Measurements from ENCODE around the gene SP5.
"Not testable (repeated sequence)": the region's sequence is repeated elsewhere in the genome, so short reads cannot be mapped to it uniquely, and the experiment has no call there.

SP5 gene

GRCh38 chr2:170711774-170712652, 3.1 kb upstream of the SP5 start:
- DNase-seq, result peak; percentile 75

GRCh38 chr2:170712653-170713542, 2.2 kb upstream of the SP5 start:
- no peak for DNase-seq

DNA sequence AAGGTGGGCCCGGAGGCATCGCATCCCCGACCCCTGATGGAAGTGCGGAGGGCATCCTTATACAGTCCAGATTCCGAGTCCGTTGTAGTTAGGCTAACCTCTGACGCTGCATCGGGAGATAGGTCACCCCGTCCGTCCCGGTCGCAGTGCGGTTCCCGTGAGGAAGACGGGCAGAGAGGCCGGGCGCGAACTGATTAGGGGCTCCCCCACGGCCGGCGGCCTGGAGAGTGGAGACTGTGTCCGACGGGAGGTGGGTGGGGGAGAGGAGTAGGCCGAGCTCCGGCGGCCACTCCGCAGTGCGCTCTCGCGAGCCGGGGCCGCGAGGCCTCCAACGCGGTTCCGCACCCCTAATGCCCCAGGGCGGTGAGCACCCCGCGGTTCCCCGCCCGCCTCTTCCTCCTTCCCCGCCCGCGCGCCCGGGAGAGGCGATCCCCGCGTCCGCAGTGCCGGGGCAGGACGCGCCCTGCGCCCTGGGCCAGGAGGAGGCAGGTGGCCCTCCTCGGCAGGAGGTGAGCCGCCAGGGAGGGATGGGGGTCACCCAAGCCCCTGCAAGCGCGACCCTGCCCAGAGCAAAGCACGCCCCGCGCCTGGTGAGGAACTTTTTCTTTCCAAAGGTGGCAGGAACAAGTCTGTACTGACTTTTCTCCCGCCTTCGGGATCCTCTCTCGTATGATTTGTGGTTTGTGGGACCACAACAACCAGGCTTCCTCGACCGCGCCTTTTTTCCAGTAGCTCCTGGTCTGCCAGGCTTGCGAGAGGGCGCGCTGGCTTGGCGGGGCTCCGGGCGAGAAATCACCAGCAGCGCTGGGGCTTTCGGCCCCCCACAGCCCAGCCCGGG, 1.4 kb upstream of the SP5 start:
- no peak for DNase-seq

DNA sequence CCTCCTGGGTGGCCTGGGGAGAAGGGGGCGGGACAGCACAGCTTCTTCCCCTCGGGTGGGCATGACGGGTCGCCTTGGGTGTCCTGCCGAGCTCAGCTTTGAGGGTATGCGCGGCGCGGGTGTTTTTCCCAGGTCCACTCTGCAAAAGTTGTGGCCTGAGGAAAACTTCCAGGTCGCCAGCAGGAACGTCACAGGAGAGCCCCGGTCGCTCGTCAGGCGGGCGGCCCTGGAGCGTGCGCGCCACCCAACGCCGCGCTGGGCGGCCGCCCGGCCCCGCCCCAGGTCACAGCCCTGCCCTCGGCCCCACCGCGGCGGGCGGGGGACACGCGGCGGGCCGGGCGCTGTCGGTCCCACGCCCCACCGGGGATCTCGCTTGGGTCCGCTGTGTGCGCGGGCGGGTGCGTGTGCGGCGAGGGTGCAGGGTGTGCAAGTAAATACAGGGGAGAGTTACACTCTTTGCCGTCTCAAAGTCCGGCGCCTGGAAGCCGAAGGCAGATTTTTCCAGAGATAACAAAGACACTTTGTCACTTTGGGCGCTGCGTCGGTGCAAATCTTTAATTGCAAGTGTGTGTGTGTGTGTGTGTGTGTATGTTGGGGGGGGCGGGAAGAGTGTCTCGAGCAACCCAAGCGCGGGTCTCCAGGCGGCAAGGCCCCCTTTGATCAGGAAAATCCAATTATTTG, 616 bp upstream of the SP5 start:
- peak; percentile 30 for DNase-seq

DNA sequence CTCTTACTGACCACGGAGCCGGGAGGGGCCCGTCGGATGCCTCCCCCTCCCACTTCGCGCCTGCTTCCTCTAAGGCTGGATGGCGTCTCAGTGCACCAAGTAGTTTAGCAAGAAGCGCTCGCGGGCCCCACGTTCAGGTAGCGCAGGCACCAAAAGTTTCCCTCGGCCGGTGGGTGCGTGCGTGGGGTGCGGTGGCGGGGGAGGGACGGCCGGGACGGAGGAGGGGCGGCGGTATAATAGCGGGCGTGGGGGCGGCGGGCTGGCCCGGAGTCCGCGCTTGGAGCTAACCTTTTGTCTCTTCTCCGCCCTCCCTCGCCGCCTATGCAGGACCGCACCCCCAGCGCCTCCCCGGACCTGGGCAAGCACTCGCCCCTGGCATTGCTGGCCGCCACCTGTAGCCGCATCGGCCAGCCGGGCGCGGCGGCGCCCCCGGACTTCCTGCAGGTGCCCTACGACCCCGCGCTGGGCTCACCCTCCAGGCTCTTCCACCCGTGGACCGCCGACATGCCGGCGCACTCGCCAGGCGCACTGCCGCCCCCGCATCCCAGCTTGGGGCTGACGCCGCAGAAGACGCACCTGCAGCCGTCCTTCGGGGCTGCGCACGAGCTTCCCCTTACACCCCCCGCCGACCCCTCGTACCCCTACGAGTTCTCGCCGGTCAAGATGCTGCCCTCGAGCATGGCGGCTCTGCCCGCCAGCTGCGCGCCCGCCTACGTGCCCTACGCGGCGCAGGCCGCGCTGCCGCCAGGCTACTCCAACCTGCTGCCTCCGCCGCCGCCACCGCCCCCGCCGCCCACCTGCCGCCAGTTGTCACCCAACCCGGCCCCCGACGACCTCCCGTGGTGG, 1.0 kb downstream of the SP5 start:
- peak; percentile 48 for DNase-seq

DNA sequence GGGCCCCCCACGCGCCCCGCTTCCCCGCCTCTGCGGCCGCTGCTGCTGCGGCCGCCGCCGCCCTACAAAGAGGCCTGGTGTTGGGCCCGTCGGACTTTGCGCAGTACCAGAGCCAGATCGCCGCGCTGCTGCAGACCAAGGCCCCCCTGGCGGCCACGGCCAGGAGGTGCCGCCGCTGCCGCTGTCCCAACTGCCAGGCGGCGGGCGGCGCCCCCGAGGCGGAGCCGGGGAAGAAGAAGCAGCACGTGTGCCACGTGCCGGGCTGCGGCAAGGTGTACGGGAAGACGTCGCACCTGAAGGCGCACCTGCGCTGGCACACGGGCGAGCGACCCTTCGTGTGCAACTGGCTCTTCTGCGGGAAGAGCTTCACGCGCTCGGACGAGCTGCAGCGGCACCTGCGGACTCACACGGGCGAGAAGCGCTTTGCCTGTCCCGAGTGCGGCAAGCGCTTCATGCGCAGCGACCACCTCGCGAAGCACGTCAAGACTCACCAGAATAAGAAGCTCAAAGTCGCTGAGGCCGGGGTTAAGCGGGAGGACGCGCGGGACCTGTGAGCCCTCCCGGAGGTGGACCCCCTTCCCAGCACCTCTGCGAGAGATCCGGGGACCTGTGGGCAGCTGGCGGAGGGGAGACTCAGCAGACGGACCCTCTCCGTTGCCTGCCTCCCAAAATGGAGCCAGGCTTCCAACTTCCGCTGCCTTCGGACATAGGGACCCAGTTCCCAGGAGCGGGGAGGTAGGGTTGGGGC, 1.9 kb downstream of the SP5 start:
- DNase-seq, result peak; percentile 42

DNA sequence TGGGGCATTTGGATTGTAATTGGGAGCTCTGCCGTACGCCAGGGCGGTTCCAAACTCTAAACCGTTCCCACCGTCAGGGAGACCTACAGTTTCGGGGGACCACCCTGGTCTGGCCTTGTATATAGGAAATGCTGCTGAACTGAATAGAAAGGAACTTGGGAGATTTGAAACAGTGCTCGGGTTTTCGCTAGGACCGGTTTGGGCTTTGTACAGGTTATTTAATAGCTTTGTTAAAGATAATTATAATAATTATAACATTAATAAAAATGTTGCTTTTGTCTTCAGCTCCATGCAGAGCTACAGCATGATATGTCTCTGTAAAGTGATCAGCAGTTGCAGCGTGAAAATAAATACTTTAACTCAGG, 2.4 kb downstream of the SP5 start:
- DNase-seq, result no peak

DNA sequence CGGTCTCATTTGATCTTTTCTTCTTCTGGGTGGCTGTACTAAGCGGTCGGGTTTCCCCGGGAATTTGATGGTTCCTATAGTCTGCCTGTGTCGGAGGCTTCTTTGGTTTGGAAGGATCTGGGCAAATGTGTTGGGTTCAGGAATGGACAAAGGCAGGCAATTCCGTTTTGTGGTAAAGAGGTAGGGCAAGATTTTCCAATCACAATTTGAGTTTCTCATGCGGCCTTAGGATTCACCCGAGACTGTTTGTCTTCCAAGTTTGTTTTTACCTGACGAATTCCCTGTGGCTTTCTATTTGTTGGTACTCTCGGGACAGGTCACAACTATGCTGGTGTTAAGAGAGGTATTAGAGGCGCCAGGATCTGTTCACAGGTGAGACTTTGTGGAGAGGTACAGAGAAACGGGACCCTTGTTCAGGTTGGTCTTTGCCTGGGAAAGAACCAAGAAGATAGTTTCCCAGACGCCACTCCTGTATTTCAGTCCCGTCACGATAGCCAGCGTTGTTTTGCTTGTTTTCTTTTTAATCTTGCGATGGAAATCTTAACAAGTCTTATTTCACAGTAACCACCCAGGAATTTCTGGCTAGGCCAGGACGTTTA, 3.0 kb downstream of the SP5 start:
- no peak for DNase-seq

DNA sequence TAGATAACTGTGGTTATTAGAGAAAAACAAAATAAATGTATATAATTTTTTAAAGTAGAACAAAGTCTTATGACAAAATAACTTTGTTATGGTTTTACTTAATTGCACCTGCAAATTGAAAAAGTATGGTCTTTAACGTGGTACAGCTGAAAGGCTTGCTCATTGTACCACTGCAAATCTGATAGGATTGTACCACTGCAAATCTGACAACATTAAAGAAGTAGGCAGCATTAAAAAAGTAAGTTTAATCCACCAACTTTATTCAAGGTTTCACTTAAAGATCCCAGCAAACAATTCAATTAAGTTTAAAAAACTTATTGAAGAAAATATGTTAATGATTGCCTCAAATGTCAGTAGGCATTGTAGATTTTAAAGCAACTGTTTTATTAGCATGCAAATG, 4.7 kb downstream of the SP5 start:
- no peak for DNase-seq

- DNase-seq, result no peak
Observed at GRCh38 chr2:170721678-170722077, 6.5 kb downstream of the SP5 start.

- no peak for DNase-seq
Observed at GRCh38 chr2:170722301-170722700, 7.2 kb downstream of the SP5 start.

GRCh38 chr2:170723446-170723958, 8.4 kb downstream of the SP5 start:
- no peak for DNase-seq

DNA sequence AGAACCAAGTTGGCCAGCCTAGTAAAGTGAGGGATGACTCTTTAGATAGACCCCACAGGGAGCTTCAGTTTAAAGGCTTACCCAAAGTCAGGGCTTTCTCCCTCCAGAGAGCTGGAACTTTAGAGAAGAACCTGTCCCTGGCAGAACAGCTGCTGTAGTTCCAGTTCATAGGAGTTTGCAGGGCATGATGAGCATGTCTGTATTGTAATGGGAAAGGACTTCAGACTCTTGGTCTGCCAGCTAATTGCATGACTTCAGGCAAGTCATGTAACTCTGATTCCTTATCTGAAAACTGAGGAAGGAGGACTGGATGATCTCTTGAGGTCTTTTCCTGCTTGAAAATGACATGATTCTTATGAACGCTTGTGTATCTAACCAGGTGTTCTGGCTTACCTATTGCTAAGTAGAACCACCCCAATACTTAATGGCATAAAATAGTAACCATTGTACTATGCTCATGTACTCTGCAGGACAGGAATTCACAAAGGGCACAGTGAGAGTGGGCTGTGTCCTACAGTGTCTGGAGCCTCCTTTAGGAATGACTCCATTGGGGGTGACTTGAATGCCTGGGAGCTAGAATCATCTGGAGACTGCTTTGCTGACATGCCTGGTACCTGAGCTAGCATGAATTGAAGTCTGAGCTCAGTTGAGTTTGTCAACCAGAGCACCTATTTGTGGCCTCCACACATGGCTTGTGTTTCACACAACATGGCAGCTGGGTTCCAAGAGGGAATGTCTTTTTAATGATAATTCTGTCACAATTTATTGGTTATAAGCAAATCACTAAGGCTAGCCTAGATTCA, 18.9 kb downstream of the SP5 start:
- DNase-seq, result no peak

DNA sequence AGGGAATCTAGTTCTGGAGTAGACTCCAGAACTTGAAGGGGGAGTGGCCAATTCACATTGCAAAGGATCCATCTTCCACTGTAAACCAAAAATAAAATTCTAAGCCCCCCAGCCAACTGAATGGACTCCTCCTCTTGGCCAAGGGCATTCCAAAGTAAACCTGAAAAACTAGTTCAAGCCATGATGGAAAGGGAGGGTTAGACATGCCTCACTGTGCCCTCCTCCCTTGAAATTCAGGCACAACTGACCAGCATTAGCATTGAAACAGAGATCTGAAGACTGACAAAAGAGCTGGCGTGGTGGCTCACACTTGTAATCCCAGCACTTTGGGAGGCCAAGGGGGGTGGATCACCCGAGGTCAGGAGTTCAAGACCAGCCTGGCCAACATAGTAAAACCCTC, 19.5 kb downstream of the SP5 start:
- not testable (repeated sequence) for DNase-seq

- DNase-seq, result no peak
Observed at GRCh38 chr2:170736628-170737027, 21.5 kb downstream of the SP5 start.

DNA sequence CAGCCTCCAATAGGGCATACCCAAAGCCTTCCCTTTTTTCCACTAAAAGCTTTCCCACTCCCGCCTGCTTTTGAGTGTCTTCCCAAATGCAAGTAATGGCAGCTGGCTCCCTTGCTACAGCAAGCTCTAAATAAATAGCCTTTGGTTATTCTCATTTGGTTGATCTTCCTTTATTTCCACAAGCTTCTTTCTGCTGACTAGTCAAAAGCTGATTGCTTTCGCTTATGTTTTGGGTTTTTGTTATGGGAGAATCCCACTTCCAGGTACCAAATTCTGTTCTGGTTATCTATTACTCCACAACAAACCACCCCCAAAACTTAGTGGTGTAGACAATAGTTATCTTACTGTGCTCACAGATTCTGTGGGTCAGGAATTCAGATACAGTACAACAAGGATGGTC, 22.3 kb downstream of the SP5 start:
- DNase-seq, result no peak

DNA sequence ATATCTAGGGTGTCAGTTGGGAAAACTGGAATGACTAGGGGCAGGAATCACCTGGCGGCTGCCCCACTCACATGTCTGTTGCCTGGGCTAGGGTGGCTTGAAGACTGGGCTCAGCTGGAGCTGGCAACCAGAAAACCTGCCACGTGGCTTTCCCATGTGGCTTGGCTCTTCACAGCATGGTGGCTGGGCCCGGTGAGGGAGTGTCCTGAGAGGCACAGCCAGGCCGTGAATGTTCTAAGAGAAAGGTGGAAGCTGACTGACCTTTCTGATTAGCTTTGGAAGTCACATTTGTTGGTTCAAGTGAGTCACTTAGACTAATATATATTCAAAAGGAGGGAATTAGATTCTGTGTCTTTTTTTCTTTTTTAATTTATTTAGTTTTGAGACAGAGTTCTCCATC, 22.7 kb downstream of the SP5 start:
- no peak for DNase-seq

- DNase-seq, result no peak
Observed at GRCh38 chr2:170739048-170739447, 23.9 kb downstream of the SP5 start.

DNA sequence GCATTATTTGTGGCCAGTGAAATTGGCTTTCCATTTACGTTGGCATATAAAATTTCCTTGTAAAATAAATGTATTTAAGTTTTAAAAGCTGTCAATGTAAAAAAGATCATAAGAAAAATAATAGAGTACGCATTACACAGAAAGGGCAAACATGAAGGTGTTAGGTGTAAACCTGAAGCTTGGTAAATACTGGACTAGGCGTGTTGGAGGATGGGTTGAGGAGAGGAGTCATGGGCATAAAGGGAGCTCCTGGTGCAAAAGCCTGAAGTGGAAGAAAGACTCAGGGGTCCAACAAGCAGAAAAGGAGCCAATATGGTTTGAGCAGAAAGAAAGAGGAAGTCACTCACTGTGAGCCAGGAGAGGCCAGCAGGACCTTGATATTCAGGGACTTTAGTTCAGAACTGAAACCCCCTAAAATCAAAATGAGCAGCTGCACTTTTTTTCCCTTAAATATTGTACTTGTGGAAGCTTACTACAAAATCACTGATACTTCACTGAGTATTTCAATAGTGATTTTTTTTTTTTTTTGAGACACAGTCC, 24.4 kb downstream of the SP5 start:
- DNase-seq, result no peak
